Measurements from ENCODE around the gene MAP1B. TPM values are rescaled to one million over a fixed set of nuclear protein-coding genes. Genes with fewer than 3 reads are reported as not detected.

The MAP1B gene
- total RNA-seq, 1 experiment from 2014 or later: 26.4 TPM

DNA sequence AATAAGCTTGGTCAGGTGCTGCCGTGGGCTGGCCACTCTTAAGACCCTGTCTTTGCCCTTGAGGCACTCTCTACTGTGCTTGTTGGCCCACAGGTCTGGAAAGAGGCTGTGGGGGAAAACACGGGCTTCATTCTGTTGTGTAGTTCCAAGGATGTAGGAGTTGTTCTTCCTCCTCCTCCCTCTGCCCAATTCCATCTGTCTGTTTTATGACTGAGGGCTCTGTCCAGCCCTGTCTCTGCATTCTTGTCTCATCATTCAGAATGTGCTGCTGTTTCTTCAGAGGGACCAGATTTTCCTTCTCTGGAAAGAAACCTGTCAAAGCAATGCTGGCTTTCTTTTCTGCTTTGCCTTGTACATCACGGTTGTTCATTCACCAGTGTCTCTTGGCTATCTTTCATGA, 84.1 kb downstream of the MAP1B start:
- DNase-seq (ENCODE audit: low read depth): no peak

DNA sequence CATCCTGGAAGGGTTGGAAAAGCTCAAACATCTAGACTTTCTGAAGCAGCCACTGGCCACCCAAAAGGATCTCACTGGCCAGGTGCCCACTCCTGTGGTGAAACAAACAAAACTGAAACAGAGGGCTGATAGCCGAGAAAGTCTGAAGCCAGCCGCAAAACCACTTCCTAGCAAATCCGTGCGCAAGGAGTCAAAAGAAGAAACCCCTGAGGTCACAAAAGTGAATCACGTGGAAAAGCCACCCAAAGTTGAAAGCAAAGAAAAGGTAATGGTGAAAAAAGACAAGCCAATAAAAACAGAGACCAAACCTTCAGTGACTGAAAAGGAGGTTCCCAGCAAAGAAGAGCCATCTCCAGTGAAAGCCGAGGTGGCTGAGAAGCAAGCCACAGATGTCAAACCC, 87.6 kb downstream of the MAP1B start:
- peak; percentile 93 for DNase-seq (ENCODE audit: low read depth)

DNA sequence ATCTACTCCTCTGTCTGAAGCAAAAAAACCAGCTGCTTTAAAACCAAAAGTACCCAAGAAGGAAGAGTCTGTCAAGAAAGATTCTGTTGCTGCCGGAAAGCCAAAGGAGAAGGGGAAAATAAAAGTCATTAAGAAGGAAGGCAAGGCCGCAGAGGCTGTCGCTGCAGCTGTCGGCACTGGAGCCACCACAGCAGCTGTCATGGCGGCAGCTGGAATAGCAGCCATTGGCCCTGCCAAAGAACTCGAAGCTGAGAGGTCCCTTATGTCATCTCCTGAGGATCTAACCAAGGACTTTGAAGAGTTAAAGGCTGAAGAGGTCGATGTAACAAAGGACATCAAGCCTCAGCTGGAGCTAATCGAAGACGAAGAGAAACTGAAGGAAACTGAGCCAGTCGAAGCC, 88.3 kb downstream of the MAP1B start:
- no peak for DNase-seq (ENCODE audit: low read depth)

- DNase-seq (ENCODE audit: low read depth): no peak
These were observed 90.1 kb downstream of the MAP1B start for GRCh38 chr5:72197393-72197792.

- no peak for DNase-seq (ENCODE audit: low read depth)
These were observed 92.4 kb downstream of the MAP1B start for GRCh38 chr5:72199681-72200080.

DNA sequence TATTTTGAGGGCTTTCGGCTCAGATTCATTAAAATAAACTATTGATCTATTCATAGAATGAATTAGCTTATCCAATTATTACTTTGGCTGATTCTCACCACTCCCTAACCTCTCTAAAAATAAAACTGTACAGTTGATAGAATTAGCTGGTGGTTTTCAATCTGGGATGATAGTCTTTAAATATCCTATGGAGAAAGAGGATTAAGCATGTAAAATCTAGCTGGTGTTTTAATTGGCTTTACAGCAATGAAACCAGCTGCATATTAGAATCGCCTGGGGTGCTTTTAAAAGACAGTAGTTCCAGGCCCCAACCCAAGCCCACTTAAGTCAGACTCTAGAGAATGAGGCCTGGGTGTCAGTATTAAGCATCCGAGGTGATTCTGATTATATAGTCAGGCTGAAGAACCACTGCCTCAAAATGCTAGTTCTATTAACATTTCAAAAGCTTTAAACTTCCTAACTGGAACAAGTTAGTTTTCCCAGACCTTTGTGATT, 95.1 kb downstream of the MAP1B start:
- no peak for DNase-seq (ENCODE audit: low read depth)

DNA sequence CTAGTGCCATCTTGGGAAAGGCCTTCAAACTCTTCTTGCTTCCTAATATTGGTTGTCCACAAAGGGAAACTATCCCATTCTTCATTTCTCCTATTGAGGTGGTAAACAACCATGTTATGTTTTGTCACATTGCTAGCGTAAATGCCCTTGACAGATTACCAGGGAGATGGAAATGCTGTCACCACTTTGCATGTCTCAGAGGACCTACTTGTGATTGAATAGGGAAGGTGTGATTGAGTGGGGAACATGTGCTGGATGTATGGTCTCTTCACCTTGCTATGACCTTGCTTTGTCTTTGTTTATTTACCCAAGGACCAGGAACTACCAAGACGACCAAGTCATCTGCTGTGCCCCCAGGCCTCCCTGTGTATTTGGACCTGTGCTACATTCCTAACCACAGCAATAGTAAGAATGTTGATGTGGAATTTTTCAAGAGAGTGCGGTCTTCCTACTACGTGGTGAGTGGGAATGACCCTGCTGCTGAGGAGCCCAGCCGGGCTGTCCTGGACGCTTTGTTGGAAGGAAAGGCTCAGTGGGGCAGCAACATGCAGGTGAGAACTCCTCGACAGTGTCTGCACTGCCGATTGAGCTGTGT, 96.1 kb downstream of the MAP1B start:
- DNase-seq (ENCODE audit: low read depth): peak; percentile 72

GRCh38 chr5:72204946-72205345, 97.7 kb downstream of the MAP1B start:
- no peak for DNase-seq (ENCODE audit: low read depth)

- no peak for DNase-seq (ENCODE audit: low read depth)
These were observed 98.2 kb downstream of the MAP1B start for GRCh38 chr5:72205431-72206009.

DNA sequence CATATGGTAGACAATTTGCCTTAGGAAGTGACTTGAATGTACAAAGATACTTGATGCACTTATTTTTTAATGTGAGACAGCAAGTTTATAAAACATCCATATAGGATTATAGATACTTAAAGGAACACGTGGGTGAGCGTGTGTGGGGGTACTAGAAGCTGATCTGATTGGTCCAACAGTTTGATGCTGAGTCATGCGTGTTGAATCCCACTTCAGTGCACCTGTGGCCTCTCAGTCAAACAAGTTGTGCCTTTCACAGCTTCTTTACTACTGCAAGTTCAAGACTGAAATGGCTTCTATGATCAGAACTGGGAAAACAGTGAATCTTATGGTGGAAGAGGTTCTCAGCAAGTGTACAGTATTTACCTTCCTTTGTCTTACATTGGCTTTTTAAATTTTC, 98.9 kb downstream of the MAP1B start:
- DNase-seq (ENCODE audit: low read depth): no peak

DNA sequence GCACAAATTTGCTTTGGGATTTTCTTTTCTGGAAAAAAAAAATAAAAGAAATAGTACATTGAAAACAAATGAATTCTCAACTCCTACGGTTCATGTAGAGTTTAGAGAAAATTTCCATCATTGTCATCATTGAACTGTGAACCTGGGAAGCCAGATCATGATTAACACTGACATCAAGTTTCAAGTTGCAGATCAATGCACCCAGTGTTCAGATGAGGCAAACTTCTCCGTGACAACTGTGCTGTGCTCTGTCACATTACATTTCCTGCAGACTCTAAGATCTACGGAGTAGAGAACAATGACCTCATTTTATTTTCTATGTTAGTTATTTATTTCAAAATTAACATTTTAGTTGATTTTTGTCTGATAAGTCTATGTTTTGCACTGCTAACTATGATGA, 99.7 kb downstream of the MAP1B start:
- DNase-seq (ENCODE audit: low read depth): no peak

- DNase-seq (ENCODE audit: low read depth): no peak
These were observed 101.2 kb downstream of the MAP1B start for GRCh38 chr5:72208324-72208926.

- no peak for DNase-seq (ENCODE audit: low read depth)
These were observed 102.2 kb downstream of the MAP1B start for GRCh38 chr5:72209147-72210115.

DNA sequence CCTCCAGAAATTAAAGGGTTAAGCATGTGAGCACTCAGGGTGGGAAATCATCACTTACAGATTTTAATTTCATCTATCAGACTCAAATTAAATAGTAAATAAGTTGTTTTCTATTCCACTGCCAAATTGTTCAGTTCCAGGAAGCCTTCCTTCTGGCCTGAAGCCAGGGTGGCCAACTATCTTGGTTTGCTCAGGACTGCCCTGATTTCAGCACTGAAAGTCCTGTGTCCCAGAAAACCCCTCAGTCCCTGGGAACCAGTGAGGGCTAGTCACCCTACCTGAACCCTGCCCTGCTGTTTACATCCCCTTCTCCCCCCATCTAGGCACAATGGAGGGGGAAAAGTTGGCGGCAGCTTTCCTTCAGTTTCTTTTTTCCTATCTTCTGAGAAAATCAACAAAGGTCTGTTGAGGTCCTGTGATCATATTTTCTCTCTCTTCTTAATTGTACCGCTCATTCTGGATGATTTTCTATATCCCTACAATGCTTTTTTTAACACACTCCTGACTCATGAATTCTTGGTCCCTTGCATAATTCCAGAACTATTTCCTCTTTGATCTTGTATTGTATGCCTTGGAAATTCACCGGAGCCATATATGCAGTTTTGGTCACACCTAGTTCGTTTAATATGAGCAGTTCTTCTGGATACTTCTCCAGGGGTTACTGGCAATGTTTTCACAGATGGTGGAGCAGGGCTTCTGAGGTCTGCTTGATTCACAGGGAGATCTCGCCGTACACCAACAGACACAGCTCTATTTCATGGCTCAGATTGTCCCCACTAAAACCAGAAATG, 103.8 kb downstream of the MAP1B start:
- DNase-seq (ENCODE audit: low read depth): peak; percentile 81

- DNase-seq (ENCODE audit: low read depth): no peak
These were observed 104.9 kb downstream of the MAP1B start for GRCh38 chr5:72212171-72212570.

GRCh38 chr5:72213482-72213881, 106.2 kb downstream of the MAP1B start:
- DNase-seq (ENCODE audit: low read depth): no peak

- DNase-seq (ENCODE audit: low read depth): no peak
These were observed 106.9 kb downstream of the MAP1B start for GRCh38 chr5:72214168-72214567.

DNA sequence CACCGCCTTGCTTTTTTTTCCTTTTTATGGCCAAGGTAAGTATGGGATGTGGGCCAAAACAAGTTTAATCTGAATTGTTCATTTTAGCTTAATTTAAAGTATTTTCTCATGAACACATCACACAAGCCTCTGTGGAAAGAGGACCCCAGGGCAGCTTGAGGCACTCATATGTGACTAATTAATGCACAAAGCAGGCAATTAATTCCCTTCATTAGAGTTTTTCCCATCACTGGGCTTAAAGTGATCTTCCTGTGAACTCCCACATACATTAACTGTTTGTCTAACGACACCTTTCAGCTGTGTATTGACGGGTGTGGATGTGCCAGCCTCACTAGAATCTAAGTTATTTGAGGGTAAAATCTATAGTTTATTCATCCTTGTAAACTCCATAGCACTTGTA, 109.5 kb downstream of the MAP1B start:
- DNase-seq (ENCODE audit: low read depth): no peak

GRCh38 chr5:72221099-72221498, 113.8 kb downstream of the MAP1B start:
- no peak for DNase-seq (ENCODE audit: low read depth)

- DNase-seq (ENCODE audit: low read depth): no peak
These were observed 114.3 kb downstream of the MAP1B start for GRCh38 chr5:72221541-72221940.

DNA sequence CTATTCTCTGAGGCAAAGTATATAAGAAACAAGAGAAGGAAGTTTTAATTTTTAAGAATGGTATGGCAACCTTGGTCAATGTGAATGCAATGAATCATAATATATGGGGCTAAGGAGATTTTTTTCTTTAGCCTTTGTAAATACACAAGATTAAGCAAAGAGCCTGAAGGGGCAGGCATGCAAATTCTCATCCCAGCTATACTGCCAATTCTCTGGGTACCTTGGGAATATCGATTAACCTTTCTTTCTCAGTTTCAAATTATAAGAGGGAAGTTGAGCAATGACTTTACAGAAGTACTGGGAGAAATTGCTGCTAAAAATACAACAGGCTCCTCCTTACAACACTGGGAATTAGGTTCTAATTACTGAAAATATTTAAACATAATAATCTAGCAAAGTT, 115.2 kb downstream of the MAP1B start:
- no peak for DNase-seq (ENCODE audit: low read depth)

All from RPMI7951 (cell line).